AG04450 (cell line): ENCODE measurements around the gene OPN4. TPM values are rescaled to one million over a fixed set of nuclear protein-coding genes. Genes with fewer than 3 reads are reported as not detected.

Experiments used
- CTCF ChIA-PET: fragments of 300-600, 350-600 bp; formaldehyde crosslinking; extraction: SDS; loops from one replicate; lab custom pipeline; 2022; ENCODE audit warnings: antibody characterized with exemption, inconsistent platforms; lab: Charles Lee
- POLR2A ChIA-PET: fragments of 350-600 bp; formaldehyde crosslinking; extraction: SDS; loops from one replicate; lab custom pipeline; 2021; ENCODE audit warnings: antibody characterized with exemption, inconsistent platforms; lab: Yijun Ruan, JAX
- DNase-seq: peaks from one replicate; pipeline ENCODE4 v3.0.0-alpha.2; 2011; ENCODE audit warnings: low read depth, low spot score
- H3K27ac ChIP-seq: one replicate; pipeline ENCODE4 v1.5.1; 2012; ENCODE audit warnings: low read depth, low read length, control low read depth
- H3K27me3 ChIP-seq: one replicate; pipeline ENCODE4 v1.6.0; 2012; ENCODE audit warnings: low read length; ENCODE audit not compliant: control insufficient read depth, insufficient read depth
- H3K4me3 ChIP-seq: 2 replicates; pipeline ENCODE4 v1.5.1; 2011; ENCODE audit warnings: mild to moderate bottlenecking, low read depth, low read length, control low read depth
- H3K9me3 ChIP-seq: 2 replicates; pipeline ENCODE4 v1.5.1; 2012; ENCODE audit warnings: low read length; ENCODE audit not compliant: control insufficient read depth, insufficient read depth
- CTCF ChIP-seq: IDR thresholded peaks from 2 replicates; pipeline ENCODE4 v1.5.1; 2011; ENCODE audit warnings: low read depth, low read length, control low read depth, inconsistent platforms
- polyA plus RNA-seq: library from polyadenylated mRNA; depleted of rRNA; stranded (reverse); fragments of >200 nt; gene quantifications from 2 replicates; pipeline ENCODE4 v1.2.3, GENCODE V29; 2011

OPN4 gene
- polyA plus RNA-seq, 1 experiment: not detected

- Histone ChIP-seq H3K4me3 (no peak overlapping the region), H3K27me3 (peaks cover 2% of the 10 kb centered on the region), H3K9me3 (no peaks in the 10 kb centered on the region), H3K27ac (no peak overlapping the region)
- ChIA-PET POLR2A (no interaction called here), CTCF (no interaction called here)
- TF ChIP-seq CTCF: no peak
- DNase-seq: no peak
Measured at GRCh38 chr10:86698207-86698940, 44.0 kb downstream of the OPN4 start.

- CTCF ChIA-PET: interaction anchor here (0.7 kb wide), 1 partner anchor 27 kb away, joined by 3 read pairs; no protein-coding TSS in a partner anchor
- POLR2A ChIA-PET: no interaction called here
- no peak for TF ChIP-seq CTCF
Measured at GRCh38 chr10:86699125-86699524, 44.8 kb downstream of the OPN4 start.

GRCh38 chr10:86699541-86699940, 45.2 kb downstream of the OPN4 start:
- no peak for DNase-seq
- H3K9me3 ChIP-seq: no peaks in the 10 kb centered on the region
- no peak for TF ChIP-seq CTCF
- CTCF ChIA-PET: interaction anchor here (0.7 kb wide), 2 partner anchors 27 to 239 kb away, joined by 3 to 16 read pairs; no protein-coding TSS in a partner anchor
- POLR2A ChIA-PET: no interaction called here
- peaks cover 2% of the 10 kb centered on the region for H3K27me3 ChIP-seq
- no peak overlapping the region for H3K27ac ChIP-seq
- H3K4me3 ChIP-seq: no peak overlapping the region

More at GRCh38 chr10:86699125-86699524, 44.8 kb downstream of the OPN4 start:
- Histone ChIP-seq H3K4me3 (no peak overlapping the region), H3K9me3 (no peaks in the 10 kb centered on the region), H3K27ac (no peak overlapping the region), H3K27me3 (peaks cover 2% of the 10 kb centered on the region)
- no peak for DNase-seq

GRCh38 chr10:86699991-86700840, 45.9 kb downstream of the OPN4 start:
- H3K9me3 ChIP-seq: no peaks in the 10 kb centered on the region
- no peak for TF ChIP-seq CTCF
- H3K4me3 ChIP-seq: no peak overlapping the region
- CTCF ChIA-PET: interaction anchor here (0.7 kb wide), 1 partner anchor 239 kb away, joined by 16 read pairs; no protein-coding TSS in a partner anchor
- POLR2A ChIA-PET: interaction anchor here (0.8 kb wide), 1 partner anchor 12 kb away, joined by 3 read pairs; no protein-coding TSS in a partner anchor
- H3K27ac ChIP-seq: no peak overlapping the region
- peaks cover 2% of the 10 kb centered on the region for H3K27me3 ChIP-seq
- DNase-seq: no peak
